T-helper 1 cell treated with Interleukin-12 subunit alpha and Interleukin-12 subunit beta and Interleukin-4 antibody, amounts not matched to agents 30 μg/mL and 1 μg/mL, for 36 hours (primary cell): ENCODE measurements around the gene TMIGD3.

Experiments used
- H3K27ac Mint-ChIP-seq: one replicate; pipeline ENCODE4 v1.8.0; 2021; ENCODE audit warnings: mild to moderate bottlenecking, mixed read lengths
- H3K27me3 Mint-ChIP-seq: one replicate; pipeline ENCODE4 v1.8.0; 2021; ENCODE audit warnings: low read depth, mixed read lengths
- H3K36me3 Mint-ChIP-seq: one replicate; pipeline ENCODE4 v1.8.0; 2021; ENCODE audit warnings: low read depth, mixed read lengths
- H3K4me1 Mint-ChIP-seq: one replicate; pipeline ENCODE4 v1.8.0; 2021; ENCODE audit warnings: low read depth, mixed read lengths
- H3K4me3 Mint-ChIP-seq: one replicate; pipeline ENCODE4 v1.8.0; 2021; ENCODE audit warnings: mild to moderate bottlenecking, moderate library complexity, mixed read lengths
- H3K9me3 Mint-ChIP-seq: one replicate; pipeline ENCODE4 v1.8.0; 2021; ENCODE audit warnings: mixed read lengths

Gene TMIGD3

DNA sequence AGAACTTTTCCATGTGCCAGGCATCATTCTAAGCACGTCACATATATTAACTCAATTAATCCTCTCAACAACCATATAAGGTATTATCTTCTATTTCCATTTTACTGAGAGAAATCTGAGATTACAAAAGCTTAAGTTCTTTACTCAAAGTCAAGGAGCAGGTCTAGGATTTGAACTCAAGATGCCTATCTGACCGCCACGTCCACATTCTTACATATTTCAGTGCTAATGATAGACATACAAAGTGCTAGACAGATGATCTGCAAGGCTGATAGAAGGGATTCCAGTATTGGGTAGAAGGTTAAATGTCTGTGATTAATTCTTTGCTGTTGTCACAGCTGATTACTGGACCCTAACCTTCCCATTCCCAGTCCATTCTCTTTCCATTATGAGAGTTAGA is 49.7 kb downstream of the TMIGD3 start:
- Mint-ChIP-seq H3K36me3 (peaks cover 56% of the 10 kb centered on the region), H3K4me3 (no peak overlapping the region)

GRCh38 chr1:111452581-111452980 is 50.9 kb downstream of the TMIGD3 start:
- Mint-ChIP-seq H3K4me3 (no peak overlapping the region), H3K27ac (no peak overlapping the region), H3K4me1 (peaks cover 68% of the 10 kb centered on the region), H3K9me3 (no peaks in the 10 kb centered on the region), H3K36me3 (peaks cover 50% of the 10 kb centered on the region), H3K27me3 (no peaks in the 10 kb centered on the region)

More for the DNA sequence above, 49.7 kb downstream of the TMIGD3 start:
- H3K27me3 Mint-ChIP-seq = no peaks in the 10 kb centered on the region
- H3K9me3 Mint-ChIP-seq = no peaks in the 10 kb centered on the region
- no peak overlapping the region for H3K27ac Mint-ChIP-seq
- H3K4me1 Mint-ChIP-seq = peaks cover 63% of the 10 kb centered on the region

- H3K36me3 Mint-ChIP-seq = peaks cover 43% of the 10 kb centered on the region
- H3K9me3 Mint-ChIP-seq = no peaks in the 10 kb centered on the region
- no peaks in the 10 kb centered on the region for H3K27me3 Mint-ChIP-seq
- peak overlapping the region; percentile 100 for H3K4me3 Mint-ChIP-seq
- H3K27ac Mint-ChIP-seq = peak overlapping the region; percentile 91
- H3K4me1 Mint-ChIP-seq = peaks cover 68% of the 10 kb centered on the region
Observed at GRCh38 chr1:111450185-111450584, 53.2 kb downstream of the TMIGD3 start.

- Mint-ChIP-seq H3K4me3 (peak overlapping the region; percentile 100), H3K36me3 (peaks cover 39% of the 10 kb centered on the region), H3K4me1 (peaks cover 65% of the 10 kb centered on the region), H3K9me3 (no peaks in the 10 kb centered on the region), H3K27ac (peak overlapping the region; percentile 91), H3K27me3 (no peaks in the 10 kb centered on the region)
Observed at GRCh38 chr1:111449703-111450017, 53.8 kb downstream of the TMIGD3 start.

DNA sequence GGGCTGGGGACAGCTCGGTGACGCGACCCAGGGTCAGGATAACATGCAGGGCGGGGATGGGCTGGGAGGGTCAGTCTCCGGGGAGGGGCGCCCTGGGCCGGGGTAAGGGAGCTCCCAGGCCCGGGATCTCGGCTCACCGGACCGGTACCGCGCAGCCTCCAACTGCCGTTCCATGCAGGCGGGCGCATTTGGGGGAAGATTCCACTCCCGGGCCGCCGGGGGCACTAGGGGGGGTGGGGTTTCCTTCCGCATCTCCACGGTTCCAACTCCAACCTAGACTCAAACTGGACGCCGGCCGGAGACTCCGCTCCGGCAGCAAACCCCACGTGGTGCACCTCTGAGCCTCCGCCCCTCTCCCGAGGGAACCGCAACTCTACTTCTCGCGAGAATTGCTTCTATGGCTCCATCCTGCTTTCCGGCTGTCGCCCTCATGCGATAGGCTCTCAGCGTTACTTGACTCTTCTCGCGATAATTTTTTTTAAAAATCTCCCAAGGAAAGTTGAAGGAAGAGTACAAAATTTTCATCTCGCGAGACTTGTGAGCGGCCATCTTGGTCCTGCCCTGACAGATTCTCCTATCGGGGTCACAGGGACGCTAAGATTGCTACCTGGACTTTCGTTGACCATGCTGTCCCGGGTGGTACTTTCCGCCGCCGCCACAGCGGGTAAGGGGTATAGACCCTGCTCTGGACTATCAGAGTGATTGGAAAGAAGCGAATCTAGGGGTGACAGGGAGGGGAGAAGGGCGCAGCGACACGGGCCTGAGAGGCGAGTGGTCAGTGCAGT is 54.3 kb downstream of the TMIGD3 start, which contains the start of the genes ATP5PB and WDR77:
Gene ATP5PB, plus strand, starts transcription at position 547 of the 785 bp plus-strand sequence. Its CDS starts 78 bp downstream, at position 625.
Gene WDR77, minus strand, starts transcription at position 339 of the 785 bp plus-strand sequence. Its CDS starts 87 bp downstream, at position 252.
- Mint-ChIP-seq H3K9me3 (no peaks in the 10 kb centered on the region), H3K27me3 (no peaks in the 10 kb centered on the region), H3K36me3 (peaks cover 39% of the 10 kb centered on the region), H3K4me3 (peak within 1 kb of the TSS; percentile 100), H3K27ac (peak within 1 kb of the TSS; percentile 91), H3K4me1 (peaks cover 60% of the 10 kb centered on the region)

DNA sequence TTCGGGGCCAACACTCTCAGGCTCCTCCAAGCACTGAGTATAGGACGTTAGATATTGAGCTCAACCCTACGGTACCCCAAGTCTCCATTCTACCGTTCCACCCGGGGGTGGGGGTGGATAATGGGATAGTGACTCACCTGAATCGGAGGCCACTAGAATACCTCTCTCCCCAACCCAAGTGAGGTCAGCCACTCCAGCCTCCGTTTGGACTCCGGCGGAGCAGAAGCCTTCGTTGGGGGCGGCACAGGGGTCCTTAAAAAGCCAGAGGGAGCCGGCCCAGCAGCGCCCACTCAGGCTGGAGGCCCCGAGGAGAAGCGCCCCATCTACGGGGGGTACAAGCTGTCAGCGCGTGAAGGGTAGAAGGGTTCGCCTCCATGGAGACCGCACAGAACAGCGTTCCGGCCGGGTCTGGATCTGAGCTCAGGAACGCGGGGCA is 54.9 kb downstream of the TMIGD3 start:
- H3K4me1 Mint-ChIP-seq = peaks cover 54% of the 10 kb centered on the region
- peak overlapping the region; percentile 71 for H3K27ac Mint-ChIP-seq
- no peaks in the 10 kb centered on the region for H3K27me3 Mint-ChIP-seq
- H3K36me3 Mint-ChIP-seq = peaks cover 40% of the 10 kb centered on the region
- H3K4me3 Mint-ChIP-seq = peak overlapping the region; percentile 100
- H3K9me3 Mint-ChIP-seq = no peaks in the 10 kb centered on the region

- no peaks in the 10 kb centered on the region for H3K9me3 Mint-ChIP-seq
- no peaks in the 10 kb centered on the region for H3K27me3 Mint-ChIP-seq
- peaks cover 49% of the 10 kb centered on the region for H3K4me1 Mint-ChIP-seq
- H3K27ac Mint-ChIP-seq = no peak overlapping the region
- H3K36me3 Mint-ChIP-seq = peaks cover 50% of the 10 kb centered on the region
- H3K4me3 Mint-ChIP-seq = peak overlapping the region; percentile 100
Observed at GRCh38 chr1:111446967-111447892, 56.2 kb downstream of the TMIGD3 start.

- Mint-ChIP-seq H3K4me3 (peak overlapping the region; percentile 14), H3K27ac (no peak overlapping the region), H3K36me3 (peaks cover 48% of the 10 kb centered on the region), H3K4me1 (peaks cover 43% of the 10 kb centered on the region), H3K9me3 (no peaks in the 10 kb centered on the region), H3K27me3 (no peaks in the 10 kb centered on the region)
Observed at GRCh38 chr1:111446546-111446945, 56.9 kb downstream of the TMIGD3 start.

- Mint-ChIP-seq H3K36me3 (peaks cover 49% of the 10 kb centered on the region), H3K27me3 (no peaks in the 10 kb centered on the region), H3K9me3 (no peaks in the 10 kb centered on the region), H3K4me3 (no peak overlapping the region), H3K4me1 (peaks cover 31% of the 10 kb centered on the region), H3K27ac (no peak overlapping the region)
Observed at GRCh38 chr1:111444031-111444430, 59.4 kb downstream of the TMIGD3 start.

DNA sequence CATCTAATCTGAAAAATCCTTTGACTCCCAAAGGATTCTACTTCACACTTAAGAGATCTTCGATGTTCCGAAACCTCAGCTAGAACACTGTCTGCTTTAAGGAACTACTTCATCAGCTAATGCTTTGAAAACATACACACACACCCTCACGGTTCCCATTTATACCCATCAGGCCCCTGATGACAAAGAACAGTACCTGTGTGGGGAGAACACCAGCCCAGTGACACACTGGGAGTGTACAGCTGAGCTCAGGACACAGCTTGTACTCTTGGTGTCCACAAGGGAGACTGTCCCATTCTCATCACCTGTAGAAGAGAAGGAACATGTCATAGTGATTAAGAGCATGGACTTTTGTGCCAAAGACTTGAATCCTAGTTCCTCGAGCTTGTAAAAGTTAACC is 61.0 kb downstream of the TMIGD3 start:
- Mint-ChIP-seq H3K27ac (no peak overlapping the region), H3K4me1 (peaks cover 22% of the 10 kb centered on the region)

DNA sequence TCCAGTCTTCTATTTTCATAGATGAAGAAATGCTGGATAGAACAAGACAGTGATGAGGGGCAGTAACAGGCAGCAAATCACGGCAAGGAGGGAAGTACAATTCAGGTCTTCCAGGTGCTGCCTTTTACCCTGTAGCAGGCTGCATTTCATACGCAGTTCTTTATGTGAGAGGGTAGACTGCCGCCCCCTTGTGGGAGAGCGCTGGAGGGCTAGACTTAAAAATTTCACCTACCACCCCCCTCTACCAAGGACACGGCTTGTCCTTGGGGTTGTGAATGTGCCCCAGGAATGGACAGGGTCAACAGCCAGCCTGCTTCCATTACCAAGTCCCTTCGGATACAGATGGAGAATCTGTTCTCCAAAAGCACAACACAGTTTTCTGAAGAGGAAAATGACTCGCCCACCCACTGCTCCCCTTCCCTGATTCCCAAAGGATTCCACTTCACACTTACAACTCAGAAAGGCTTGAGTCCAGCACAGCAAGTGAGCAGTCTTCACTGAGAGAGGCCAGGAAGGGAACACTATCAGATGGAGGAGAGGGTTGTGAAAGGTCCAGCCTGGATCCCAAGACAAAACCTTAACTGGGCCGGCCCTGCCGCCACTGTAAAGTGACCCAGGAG is 61.8 kb downstream of the TMIGD3 start:
- no peak overlapping the region for H3K4me3 Mint-ChIP-seq
- no peaks in the 10 kb centered on the region for H3K27me3 Mint-ChIP-seq
- peaks cover 14% of the 10 kb centered on the region for H3K4me1 Mint-ChIP-seq
- H3K36me3 Mint-ChIP-seq = peaks cover 52% of the 10 kb centered on the region
- no peak overlapping the region for H3K27ac Mint-ChIP-seq
- no peaks in the 10 kb centered on the region for H3K9me3 Mint-ChIP-seq

More for the DNA sequence above, 61.0 kb downstream of the TMIGD3 start:
- Mint-ChIP-seq H3K36me3 (peaks cover 55% of the 10 kb centered on the region), H3K4me3 (no peak overlapping the region), H3K27me3 (no peaks in the 10 kb centered on the region), H3K9me3 (no peaks in the 10 kb centered on the region)

- H3K27me3 Mint-ChIP-seq = no peaks in the 10 kb centered on the region
- H3K4me1 Mint-ChIP-seq = peaks cover 7% of the 10 kb centered on the region
- H3K9me3 Mint-ChIP-seq = no peaks in the 10 kb centered on the region
- no peak overlapping the region for H3K4me3 Mint-ChIP-seq
- no peak overlapping the region for H3K27ac Mint-ChIP-seq
- H3K36me3 Mint-ChIP-seq = peaks cover 44% of the 10 kb centered on the region
Observed at GRCh38 chr1:111439461-111440351, 63.7 kb downstream of the TMIGD3 start.

- H3K27ac Mint-ChIP-seq = no peak overlapping the region
- peaks cover 27% of the 10 kb centered on the region for H3K36me3 Mint-ChIP-seq
- peaks cover 10% of the 10 kb centered on the region for H3K27me3 Mint-ChIP-seq
- H3K4me3 Mint-ChIP-seq = no peak overlapping the region
- no peaks in the 10 kb centered on the region for H3K9me3 Mint-ChIP-seq
- H3K4me1 Mint-ChIP-seq = peaks cover 3% of the 10 kb centered on the region
Observed at GRCh38 chr1:111436726-111437125, 66.7 kb downstream of the TMIGD3 start.
